Esophagus muscularis mucosa (tissue), 3 donors: ENCODE results near the gene ULBP2.

Experiments used
- POLR2AphosphoS5 ChIP-seq, 2 donors: sonication (generic); formaldehyde crosslinking; IDR thresholded peaks; one replicate each; pipeline ENCODE4 v1.6.1; 2017; ENCODE audit warnings: antibody characterized with exemption in 2 of 2
- TF ChIP-seq, protein P1 (sequence below), 3 experiments: fragments of 200-600 bp in 2 of 3; fragments of 450-650 bp in 1 of 3; sonication (generic) in 2 of 3; IDR thresholded peaks; one replicate each; pipeline ENCODE4 v1.5.1; 2017 to 2019; ENCODE audit warnings: antibody characterized with exemption in 3 of 3, mild to moderate bottlenecking in 2 of 3, moderate library complexity in 1 of 3

DNA sequence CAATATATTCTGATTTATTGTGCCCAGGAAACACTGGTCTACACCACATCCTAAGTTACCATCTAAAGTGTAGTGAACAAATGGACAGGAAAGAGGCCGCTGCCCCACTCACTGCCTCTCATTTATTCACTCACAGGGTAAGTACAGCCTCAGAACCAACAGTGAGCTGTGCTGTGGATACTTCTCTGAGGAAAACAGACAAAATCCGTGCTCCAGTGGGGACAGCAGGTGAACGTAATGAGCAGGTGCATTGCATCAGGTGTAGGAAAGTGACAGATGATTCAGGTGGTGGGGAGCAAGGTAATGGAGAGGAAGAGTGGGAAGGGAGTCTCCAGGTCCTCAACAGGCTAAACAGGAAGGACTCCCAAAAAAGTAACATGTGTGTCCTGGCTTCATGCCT lies 8.4 kb upstream of the ULBP2 start:
- TF ChIP-seq, protein P1, sequence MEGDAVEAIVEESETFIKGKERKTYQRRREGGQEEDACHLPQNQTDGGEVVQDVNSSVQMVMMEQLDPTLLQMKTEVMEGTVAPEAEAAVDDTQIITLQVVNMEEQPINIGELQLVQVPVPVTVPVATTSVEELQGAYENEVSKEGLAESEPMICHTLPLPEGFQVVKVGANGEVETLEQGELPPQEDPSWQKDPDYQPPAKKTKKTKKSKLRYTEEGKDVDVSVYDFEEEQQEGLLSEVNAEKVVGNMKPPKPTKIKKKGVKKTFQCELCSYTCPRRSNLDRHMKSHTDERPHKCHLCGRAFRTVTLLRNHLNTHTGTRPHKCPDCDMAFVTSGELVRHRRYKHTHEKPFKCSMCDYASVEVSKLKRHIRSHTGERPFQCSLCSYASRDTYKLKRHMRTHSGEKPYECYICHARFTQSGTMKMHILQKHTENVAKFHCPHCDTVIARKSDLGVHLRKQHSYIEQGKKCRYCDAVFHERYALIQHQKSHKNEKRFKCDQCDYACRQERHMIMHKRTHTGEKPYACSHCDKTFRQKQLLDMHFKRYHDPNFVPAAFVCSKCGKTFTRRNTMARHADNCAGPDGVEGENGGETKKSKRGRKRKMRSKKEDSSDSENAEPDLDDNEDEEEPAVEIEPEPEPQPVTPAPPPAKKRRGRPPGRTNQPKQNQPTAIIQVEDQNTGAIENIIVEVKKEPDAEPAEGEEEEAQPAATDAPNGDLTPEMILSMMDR (IDR thresholded peaks at IDR 0.05) = no peak
- TF ChIP-seq POLR2AphosphoS5 (IDR thresholded peaks at IDR 0.05) = no peak
